HG02678 (cell line): ENCODE data around the gene FGFRL1.
"Not testable (repeated sequence)": the region's sequence is repeated elsewhere in the genome, so short reads cannot be mapped to it uniquely, and the experiment has no call there.

Experiments used
- ATAC-seq: cut with Tn5 transposase; IDR thresholded peaks from one replicate; pipeline ENCODE4 v1.9.1; 2021; ENCODE audit warnings: mild to moderate bottlenecking, moderate library complexity; ENCODE audit not compliant: unreplicated experiment

The FGFRL1 gene

GRCh38 chr4:972651-973424 is 38.6 kb upstream of the FGFRL1 start:
- ATAC-seq = peak; percentile 36

DNA sequence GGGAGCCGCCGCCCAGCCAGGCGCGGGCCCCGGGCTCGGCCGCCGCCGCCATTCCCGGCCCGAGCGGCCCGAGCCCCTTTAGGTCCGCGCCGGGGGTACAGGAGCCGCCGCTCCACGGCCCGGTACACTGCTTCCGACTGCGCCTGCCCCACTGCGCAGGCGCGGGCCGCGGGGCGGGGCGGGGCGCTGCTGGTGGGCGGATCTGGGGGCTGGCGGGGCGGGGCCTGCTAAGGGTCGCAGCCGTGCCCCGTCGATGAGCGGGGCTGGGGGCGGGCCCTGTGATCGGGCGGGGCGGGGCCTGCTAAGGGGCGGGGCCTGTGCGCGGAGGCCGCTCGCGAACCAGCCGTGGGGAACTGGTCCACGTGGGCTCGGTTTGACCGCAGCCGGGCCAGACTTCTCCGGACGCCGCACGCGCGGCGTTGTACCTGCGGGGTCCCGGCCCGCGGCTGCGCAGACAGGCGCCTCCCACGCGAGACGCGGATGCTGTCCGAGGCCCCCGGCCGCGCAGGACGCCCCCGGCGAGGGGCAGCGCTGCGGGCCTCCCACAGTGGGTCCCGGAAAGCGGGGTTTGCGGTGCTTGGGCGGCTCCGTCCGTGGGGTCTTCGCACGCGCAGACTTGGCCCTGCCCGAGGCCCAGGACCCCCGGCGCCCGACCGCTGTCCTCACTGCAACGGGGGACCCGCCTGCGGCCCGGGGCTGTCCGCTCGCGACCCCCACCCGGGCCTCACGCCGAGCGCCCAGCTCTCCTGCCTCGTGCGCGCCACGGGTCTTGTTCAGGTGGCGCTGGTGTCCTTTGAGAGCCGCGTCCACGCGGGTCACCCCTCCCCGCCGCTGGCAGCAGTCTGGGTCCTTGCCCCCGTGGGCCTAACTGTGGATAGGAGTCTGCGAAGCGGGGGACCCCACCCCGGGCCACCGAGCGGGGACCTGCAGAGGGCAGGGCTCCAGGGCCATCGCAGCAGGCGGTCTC is 37.7 kb upstream of the FGFRL1 start, which contains the start of gene DGKQ:
Gene DGKQ (minus strand): TSS at position 139 of the 967 bp plus-strand sequence. CDS start 87 bp downstream, at position 52.
- peak; percentile 76 for ATAC-seq

- ATAC-seq = no peak
Observed at GRCh38 chr4:974668-975067, 36.8 kb upstream of the FGFRL1 start.

DNA sequence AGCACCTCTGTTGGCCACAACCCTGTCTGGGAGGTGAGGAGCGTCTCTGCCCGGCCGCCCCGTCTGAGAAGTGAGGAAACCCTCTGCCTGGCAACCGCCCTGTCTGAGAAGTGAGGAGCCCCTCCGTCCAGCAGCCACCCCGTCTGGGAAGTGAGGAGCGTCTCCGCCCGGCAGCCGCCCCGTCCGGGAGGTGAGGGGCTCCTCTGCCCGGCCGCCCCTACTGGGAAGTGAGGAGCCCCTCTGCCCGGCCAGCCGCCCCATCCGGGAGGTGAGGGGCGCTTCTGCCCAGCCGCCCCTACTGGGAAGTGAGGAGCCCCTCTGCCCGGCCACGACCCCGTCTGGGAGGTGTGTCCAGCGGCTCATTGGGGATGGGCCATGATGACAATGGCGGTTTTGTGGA is 35.4 kb upstream of the FGFRL1 start:
- not testable (repeated sequence) for ATAC-seq

- no peak for ATAC-seq
Observed at GRCh38 chr4:978957-979701, 32.3 kb upstream of the FGFRL1 start.

DNA sequence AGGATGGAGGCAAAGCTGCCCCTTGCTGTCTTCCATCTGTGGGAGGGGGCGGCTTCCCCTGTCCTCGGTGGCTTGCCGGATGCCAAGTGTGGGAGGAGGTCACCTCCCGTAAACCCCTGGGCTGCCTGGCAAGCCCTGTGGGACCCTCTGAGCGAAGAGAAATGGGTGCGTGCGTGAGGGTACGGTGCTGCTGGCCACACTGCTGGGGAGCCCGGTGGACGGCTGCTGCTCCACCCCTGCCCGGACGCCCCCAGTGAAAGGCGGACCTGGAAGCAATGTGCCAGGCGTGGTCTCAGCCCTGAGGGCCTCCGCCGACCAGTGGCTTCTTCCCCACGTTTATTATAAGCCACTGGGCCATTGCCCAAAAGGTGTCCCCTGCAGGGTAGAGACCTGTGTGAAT is 29.1 kb upstream of the FGFRL1 start:
- no peak for ATAC-seq

- no peak for ATAC-seq
Observed at GRCh38 chr4:982814-983213, 28.6 kb upstream of the FGFRL1 start.

GRCh38 chr4:984336-985054 is 26.9 kb upstream of the FGFRL1 start:
- no peak for ATAC-seq

GRCh38 chr4:985123-985830 is 26.1 kb upstream of the FGFRL1 start:
- no peak for ATAC-seq

DNA sequence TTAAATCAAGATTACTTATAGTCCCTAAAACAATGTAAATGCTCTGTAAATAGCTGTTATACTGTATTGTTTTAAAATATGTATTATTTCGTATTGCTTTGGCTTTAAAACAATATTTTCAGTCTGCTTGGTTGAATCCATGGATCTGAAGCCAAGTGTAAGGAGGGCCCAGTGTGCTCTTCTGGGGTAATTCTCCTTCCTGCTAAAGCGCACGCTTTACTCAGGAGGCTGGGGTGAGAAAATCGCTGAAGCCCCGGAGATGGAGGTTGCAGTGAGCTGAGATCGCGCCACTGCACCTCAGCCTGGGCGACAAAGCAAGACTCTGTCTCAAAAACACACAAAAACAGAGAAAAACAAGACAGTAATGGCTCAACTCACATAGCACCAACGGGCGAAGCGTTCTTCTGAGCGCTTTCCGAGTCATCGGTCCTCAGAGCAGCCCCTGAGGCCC is 25.0 kb upstream of the FGFRL1 start:
- peak; percentile 19 for ATAC-seq

- peak; percentile 81 for ATAC-seq
Observed at GRCh38 chr4:986879-987623, 24.4 kb upstream of the FGFRL1 start, which contains the start of gene IDUA. IDUA (plus strand) TSS chr4:987044; CDS start chr4:987085, 41 bp downstream.

- ATAC-seq = no peak
Observed at GRCh38 chr4:987624-988513, 23.6 kb upstream of the FGFRL1 start.

GRCh38 chr4:988726-989721 is 22.4 kb upstream of the FGFRL1 start:
- ATAC-seq = no peak

- no peak for ATAC-seq
Observed at GRCh38 chr4:989722-990471, 21.5 kb upstream of the FGFRL1 start.

GRCh38 chr4:990746-991367 is 20.6 kb upstream of the FGFRL1 start:
- ATAC-seq = no peak
